ENCODE measurements around the gene ORC1.

ORC1 gene

DNA sequence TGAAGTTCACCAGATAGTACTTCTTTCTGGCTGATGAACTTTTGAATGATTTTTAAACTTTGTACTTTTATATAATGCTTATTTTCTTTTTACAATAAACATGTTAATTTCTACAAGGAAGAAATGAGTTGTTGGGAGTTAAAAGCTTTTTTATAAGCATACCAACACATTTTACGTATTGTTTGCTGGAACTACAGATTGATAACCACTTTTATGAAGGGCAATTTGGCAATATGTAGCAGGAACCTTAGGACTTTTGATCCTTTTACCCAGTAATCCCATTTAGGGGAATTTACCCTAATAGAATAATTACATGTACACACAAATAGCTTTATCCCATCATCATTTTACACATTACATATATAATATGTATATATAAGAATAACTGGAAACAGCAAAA, 16.5 kb upstream of the ORC1 start:
- no peak overlapping the region for H3K27ac ChIP-seq (replicated peaks)
- H3K27me3 ChIP-seq (ENCODE audit: insufficient read depth, poor library complexity, severe bottlenecking) = no peaks in the 10 kb centered on the region
- H3K4me3 ChIP-seq (replicated peaks; ENCODE audit: insufficient read depth, low read length) = no peak overlapping the region
- TF ChIP-seq SPI1 (IDR thresholded peaks at IDR 0.05; ENCODE audit: borderline replicate concordance, low read depth) = no peak
- TF ChIP-seq GABPA (IDR thresholded peaks at IDR 0.05; ENCODE audit: low read depth) = no peak
- TF ChIP-seq, protein P1, sequence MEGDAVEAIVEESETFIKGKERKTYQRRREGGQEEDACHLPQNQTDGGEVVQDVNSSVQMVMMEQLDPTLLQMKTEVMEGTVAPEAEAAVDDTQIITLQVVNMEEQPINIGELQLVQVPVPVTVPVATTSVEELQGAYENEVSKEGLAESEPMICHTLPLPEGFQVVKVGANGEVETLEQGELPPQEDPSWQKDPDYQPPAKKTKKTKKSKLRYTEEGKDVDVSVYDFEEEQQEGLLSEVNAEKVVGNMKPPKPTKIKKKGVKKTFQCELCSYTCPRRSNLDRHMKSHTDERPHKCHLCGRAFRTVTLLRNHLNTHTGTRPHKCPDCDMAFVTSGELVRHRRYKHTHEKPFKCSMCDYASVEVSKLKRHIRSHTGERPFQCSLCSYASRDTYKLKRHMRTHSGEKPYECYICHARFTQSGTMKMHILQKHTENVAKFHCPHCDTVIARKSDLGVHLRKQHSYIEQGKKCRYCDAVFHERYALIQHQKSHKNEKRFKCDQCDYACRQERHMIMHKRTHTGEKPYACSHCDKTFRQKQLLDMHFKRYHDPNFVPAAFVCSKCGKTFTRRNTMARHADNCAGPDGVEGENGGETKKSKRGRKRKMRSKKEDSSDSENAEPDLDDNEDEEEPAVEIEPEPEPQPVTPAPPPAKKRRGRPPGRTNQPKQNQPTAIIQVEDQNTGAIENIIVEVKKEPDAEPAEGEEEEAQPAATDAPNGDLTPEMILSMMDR (IDR thresholded peaks at IDR 0.05; ENCODE audit: insufficient read depth, low read length) = no peak
- no peak for DNase-seq (ENCODE audit: low read depth in 1 of 2, low spot score in 1 of 2)

DNA sequence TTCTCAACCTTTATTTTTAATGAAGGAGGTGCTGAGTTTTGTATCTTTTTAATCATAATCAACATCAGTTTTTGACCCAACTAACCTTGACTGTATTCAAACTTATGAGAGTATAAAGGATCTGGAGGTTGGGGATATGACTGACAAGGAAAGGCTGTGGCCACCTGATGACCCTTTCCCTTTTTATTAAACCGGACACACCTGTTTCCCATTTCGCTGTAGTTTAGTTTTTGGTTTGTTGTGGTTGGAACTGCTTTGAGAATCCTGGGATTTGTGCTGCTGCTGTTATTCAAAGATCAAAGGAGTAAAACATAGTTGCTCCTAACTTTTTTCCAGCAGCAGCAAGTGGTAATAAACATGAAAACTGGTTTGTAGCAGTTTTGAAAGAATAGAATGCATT, 12.6 kb upstream of the ORC1 start:
- no peak for DNase-seq (ENCODE audit: low read depth in 1 of 2, low spot score in 1 of 2)
- Histone ChIP-seq H3K27ac (replicated peaks) (no peak overlapping the region), H3K4me3 (replicated peaks; ENCODE audit: insufficient read depth, low read length) (no peak overlapping the region), H3K27me3 (ENCODE audit: insufficient read depth, poor library complexity, severe bottlenecking) (no peaks in the 10 kb centered on the region)
- no peak for TF ChIP-seq POLR2AphosphoS5 (IDR thresholded peaks at IDR 0.05; ENCODE audit: low read depth)
- TF ChIP-seq SPI1 (IDR thresholded peaks at IDR 0.05; ENCODE audit: borderline replicate concordance, low read depth) = no peak
- TF ChIP-seq, protein P1 (IDR thresholded peaks at IDR 0.05; ENCODE audit: insufficient read depth, low read length) = no peak
- no peak for TF ChIP-seq GABPA (IDR thresholded peaks at IDR 0.05; ENCODE audit: low read depth)
- TF ChIP-seq, protein P2, sequence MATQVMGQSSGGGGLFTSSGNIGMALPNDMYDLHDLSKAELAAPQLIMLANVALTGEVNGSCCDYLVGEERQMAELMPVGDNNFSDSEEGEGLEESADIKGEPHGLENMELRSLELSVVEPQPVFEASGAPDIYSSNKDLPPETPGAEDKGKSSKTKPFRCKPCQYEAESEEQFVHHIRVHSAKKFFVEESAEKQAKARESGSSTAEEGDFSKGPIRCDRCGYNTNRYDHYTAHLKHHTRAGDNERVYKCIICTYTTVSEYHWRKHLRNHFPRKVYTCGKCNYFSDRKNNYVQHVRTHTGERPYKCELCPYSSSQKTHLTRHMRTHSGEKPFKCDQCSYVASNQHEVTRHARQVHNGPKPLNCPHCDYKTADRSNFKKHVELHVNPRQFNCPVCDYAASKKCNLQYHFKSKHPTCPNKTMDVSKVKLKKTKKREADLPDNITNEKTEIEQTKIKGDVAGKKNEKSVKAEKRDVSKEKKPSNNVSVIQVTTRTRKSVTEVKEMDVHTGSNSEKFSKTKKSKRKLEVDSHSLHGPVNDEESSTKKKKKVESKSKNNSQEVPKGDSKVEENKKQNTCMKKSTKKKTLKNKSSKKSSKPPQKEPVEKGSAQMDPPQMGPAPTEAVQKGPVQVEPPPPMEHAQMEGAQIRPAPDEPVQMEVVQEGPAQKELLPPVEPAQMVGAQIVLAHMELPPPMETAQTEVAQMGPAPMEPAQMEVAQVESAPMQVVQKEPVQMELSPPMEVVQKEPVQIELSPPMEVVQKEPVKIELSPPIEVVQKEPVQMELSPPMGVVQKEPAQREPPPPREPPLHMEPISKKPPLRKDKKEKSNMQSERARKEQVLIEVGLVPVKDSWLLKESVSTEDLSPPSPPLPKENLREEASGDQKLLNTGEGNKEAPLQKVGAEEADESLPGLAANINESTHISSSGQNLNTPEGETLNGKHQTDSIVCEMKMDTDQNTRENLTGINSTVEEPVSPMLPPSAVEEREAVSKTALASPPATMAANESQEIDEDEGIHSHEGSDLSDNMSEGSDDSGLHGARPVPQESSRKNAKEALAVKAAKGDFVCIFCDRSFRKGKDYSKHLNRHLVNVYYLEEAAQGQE (IDR thresholded peaks at IDR 0.05; ENCODE audit: insufficient replicate concordance, low read depth) = no peak

DNA sequence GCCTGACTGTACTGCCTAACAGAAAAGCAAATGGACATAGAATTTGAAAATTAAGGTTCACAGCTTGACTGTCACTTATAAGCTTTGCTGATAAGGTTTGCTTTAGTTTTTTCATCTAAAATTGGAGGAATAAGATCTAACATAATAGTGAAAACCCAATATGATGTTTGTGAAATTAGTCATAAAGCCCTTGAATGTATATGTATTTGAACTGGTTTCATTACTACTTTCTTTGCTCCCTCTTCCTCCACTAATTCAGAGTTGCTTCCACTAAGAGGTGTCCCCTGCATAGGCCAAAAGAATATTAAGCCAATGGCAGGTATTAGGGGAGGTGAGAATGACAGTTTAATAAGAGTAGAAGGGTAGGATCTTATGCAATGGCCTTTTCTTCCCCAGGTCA, 10.7 kb upstream of the ORC1 start:
- no peak for TF ChIP-seq GABPA (IDR thresholded peaks at IDR 0.05; ENCODE audit: low read depth)
- TF ChIP-seq POLR2AphosphoS5 (IDR thresholded peaks at IDR 0.05; ENCODE audit: low read depth) = no peak
- TF ChIP-seq SPI1 (IDR thresholded peaks at IDR 0.05; ENCODE audit: borderline replicate concordance, low read depth) = no peak
- TF ChIP-seq, protein P2 (IDR thresholded peaks at IDR 0.05; ENCODE audit: insufficient replicate concordance, low read depth) = no peak
- TF ChIP-seq, protein P1 (IDR thresholded peaks at IDR 0.05; ENCODE audit: insufficient read depth, low read length) = no peak
- no peak overlapping the region for H3K4me3 ChIP-seq (replicated peaks; ENCODE audit: insufficient read depth, low read length)

GRCh38 chr1:52413410-52413989, 9.3 kb upstream of the ORC1 start:
- Histone ChIP-seq H3K4me3 (replicated peaks; ENCODE audit: insufficient read depth, low read length) (no peak overlapping the region), H3K27me3 (ENCODE audit: insufficient read depth, poor library complexity, severe bottlenecking) (no peaks in the 10 kb centered on the region), H3K27ac (replicated peaks) (no peak overlapping the region)
- TF ChIP-seq, protein P1 (IDR thresholded peaks at IDR 0.05; ENCODE audit: insufficient read depth, low read length) = no peak
- no peak for TF ChIP-seq POLR2AphosphoS5 (IDR thresholded peaks at IDR 0.05; ENCODE audit: low read depth)
- TF ChIP-seq, protein P2 (IDR thresholded peaks at IDR 0.05; ENCODE audit: insufficient replicate concordance, low read depth) = no peak
- no peak for TF ChIP-seq GABPA (IDR thresholded peaks at IDR 0.05; ENCODE audit: low read depth)
- TF ChIP-seq SPI1 (IDR thresholded peaks at IDR 0.05; ENCODE audit: borderline replicate concordance, low read depth) = no peak
- no peak for DNase-seq (ENCODE audit: low read depth in 1 of 2, low spot score in 1 of 2)

More for the DNA sequence above, 10.7 kb upstream of the ORC1 start:
- no peak for DNase-seq (ENCODE audit: low read depth in 1 of 2, low spot score in 1 of 2)
- no peak overlapping the region for H3K27ac ChIP-seq (replicated peaks)
- no peaks in the 10 kb centered on the region for H3K27me3 ChIP-seq (ENCODE audit: insufficient read depth, poor library complexity, severe bottlenecking)
